ENCODE data around the gene ITGA5. TPM values are rescaled to one million over a fixed set of nuclear protein-coding genes. Genes with fewer than 3 reads are reported as not detected.

Gene ITGA5
- total RNA-seq, 1 experiment from 2014 or later: 12.2 TPM

- Histone ChIP-seq H3K23ac (ENCODE audit: insufficient read length, low read depth, low read length) (no peak overlapping the region), H4K91ac (ENCODE audit: insufficient read length, low read depth, low read length) (no peak overlapping the region), H4K5ac (ENCODE audit: insufficient read length, low read depth, low read length) (no peak overlapping the region), H4K8ac (replicated peaks; ENCODE audit: insufficient read length, low read depth, low read length) (no peak overlapping the region), H3T11ph (ENCODE audit: low read length) (no peak overlapping the region), H3K4me1 (ENCODE audit: insufficient read depth, low read length) (no peaks in the 10 kb centered on the region), H3K23me2 (ENCODE audit: insufficient read length, low read depth, low read length, poor library complexity, severe bottlenecking) (no peaks in the 10 kb centered on the region), H2AFZ (ENCODE audit: low read length) (no peak overlapping the region), H2AK5ac (ENCODE audit: insufficient read length, low read length) (no peak overlapping the region), H3K9ac (ENCODE audit: extremely low read depth, insufficient read length, low read length) (no peak overlapping the region), H4K20me1 (ENCODE audit: control insufficient read depth, insufficient read depth, insufficient read length) (no peaks in the 10 kb centered on the region), H2BK15ac (ENCODE audit: low read depth, low read length) (no peak overlapping the region), H2BK5ac (ENCODE audit: insufficient read length, low read length) (no peak overlapping the region), H3K14ac (ENCODE audit: insufficient read depth, low read length) (no peak overlapping the region), H2BK20ac (ENCODE audit: low read depth, low read length, poor library complexity, severe bottlenecking) (no peak overlapping the region), H3K56ac (ENCODE audit: insufficient read length, low read depth, low read length) (no peak overlapping the region), H3K79me2 (ENCODE audit: insufficient read depth, low read length) (no peaks in the 10 kb centered on the region), H3K9me3 (ENCODE audit: control insufficient read depth, low read depth, low read length) (no peaks in the 10 kb centered on the region), H2BK120ac (ENCODE audit: low read depth, low read length, poor library complexity, severe bottlenecking) (no peak overlapping the region), H3K18ac (ENCODE audit: insufficient read length, low read depth, low read length) (no peak overlapping the region), H3K4me2 (ENCODE audit: insufficient read depth, insufficient read length, low read length) (no peak overlapping the region), H3K4ac (ENCODE audit: low read depth, low read length) (no peak overlapping the region), H3K27ac (ENCODE audit: insufficient read length, low read depth, low read length) (no peak overlapping the region), H3K79me1 (ENCODE audit: insufficient read depth, low read depth, low read length, poor library complexity, severe bottlenecking) (no peaks in the 10 kb centered on the region), H2BK12ac (ENCODE audit: insufficient read length, low read depth, low read length) (no peak overlapping the region), H3K27me3 (ENCODE audit: insufficient read depth, low read length) (peaks cover 10% of the 10 kb centered on the region)
- no peak for DNase-seq
- Mint-ChIP-seq H3K4me3 (no peak overlapping the region), H3K9me3 (no peaks in the 10 kb centered on the region), H3K27me3 (ENCODE audit: low read depth) (peaks cover 88% of the 10 kb centered on the region), H3K4me1 (peaks cover 3 to 9% of the 10 kb centered on the region in 2 experiments), H3K36me3 (ENCODE audit: insufficient read depth in 1 of 3, low read depth in 3 of 3) (no peaks in the 10 kb centered on the region), H3K27ac (no peak overlapping the region; a peak in 1 of 7 replicates)
- peak; percentile 86 for TF ChIP-seq CTCF (conservative IDR thresholded peaks at IDR 0.05)
- WGBS (ENCODE audit: extremely low coverage, insufficient read length, low lambda C conversion rate): no CpG with 5 or more reads among the region's 10 CpGs
Measured at GRCh38 chr12:54439521-54440255, 20.6 kb upstream of the ITGA5 start.
